ENCODE measurements around the gene ALMS1.

DNA sequence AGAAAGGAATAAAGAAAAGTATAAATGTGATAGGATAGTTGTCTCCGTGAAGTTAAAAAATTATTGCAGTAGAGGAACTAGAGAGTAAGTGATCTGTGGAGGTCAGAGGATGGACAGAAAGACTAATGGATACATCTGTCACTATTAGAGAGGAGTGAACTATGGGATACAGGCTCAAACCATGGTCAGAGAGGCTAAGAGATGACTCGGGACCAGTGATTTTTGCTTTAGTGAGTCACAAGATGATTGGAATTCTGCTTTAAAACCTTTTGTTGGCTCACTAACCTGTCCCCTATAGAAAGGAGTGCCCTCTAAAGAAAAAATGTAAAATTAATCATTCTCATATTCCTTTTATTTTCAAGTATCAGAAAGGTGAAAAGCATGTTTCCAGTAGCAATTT is 30.3 kb downstream of the ALMS1 start:
- TF ChIP-seq CTCF (conservative IDR thresholded peaks at IDR 0.05 in 1 of 2, IDR thresholded peaks at IDR 0.05 in 1 of 2; ENCODE audit: extremely low read depth in 1 of 2, insufficient read depth in 1 of 2, low read depth in 1 of 2, low read length in 2 of 2) (no peak), EZH2 (IDR thresholded peaks at IDR 0.05; ENCODE audit: borderline replicate concordance, low read length) (no peak)
